GM12874 (cell line): ENCODE results near the gene FAM107B.

Source experiments
- TF ChIP-seq, protein P1 (sequence below): IDR thresholded peaks from 2 replicates; pipeline ENCODE4 v1.5.1; 2011; ENCODE audit warnings: low read depth, mild to moderate bottlenecking, control low read depth, low read length, moderate library complexity; ENCODE audit not compliant: insufficient read depth

Gene FAM107B

GRCh38 chr10:14476006-14476405 is 298.7 kb downstream of the FAM107B start:
- TF ChIP-seq, protein P1, sequence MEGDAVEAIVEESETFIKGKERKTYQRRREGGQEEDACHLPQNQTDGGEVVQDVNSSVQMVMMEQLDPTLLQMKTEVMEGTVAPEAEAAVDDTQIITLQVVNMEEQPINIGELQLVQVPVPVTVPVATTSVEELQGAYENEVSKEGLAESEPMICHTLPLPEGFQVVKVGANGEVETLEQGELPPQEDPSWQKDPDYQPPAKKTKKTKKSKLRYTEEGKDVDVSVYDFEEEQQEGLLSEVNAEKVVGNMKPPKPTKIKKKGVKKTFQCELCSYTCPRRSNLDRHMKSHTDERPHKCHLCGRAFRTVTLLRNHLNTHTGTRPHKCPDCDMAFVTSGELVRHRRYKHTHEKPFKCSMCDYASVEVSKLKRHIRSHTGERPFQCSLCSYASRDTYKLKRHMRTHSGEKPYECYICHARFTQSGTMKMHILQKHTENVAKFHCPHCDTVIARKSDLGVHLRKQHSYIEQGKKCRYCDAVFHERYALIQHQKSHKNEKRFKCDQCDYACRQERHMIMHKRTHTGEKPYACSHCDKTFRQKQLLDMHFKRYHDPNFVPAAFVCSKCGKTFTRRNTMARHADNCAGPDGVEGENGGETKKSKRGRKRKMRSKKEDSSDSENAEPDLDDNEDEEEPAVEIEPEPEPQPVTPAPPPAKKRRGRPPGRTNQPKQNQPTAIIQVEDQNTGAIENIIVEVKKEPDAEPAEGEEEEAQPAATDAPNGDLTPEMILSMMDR, result no peak

DNA sequence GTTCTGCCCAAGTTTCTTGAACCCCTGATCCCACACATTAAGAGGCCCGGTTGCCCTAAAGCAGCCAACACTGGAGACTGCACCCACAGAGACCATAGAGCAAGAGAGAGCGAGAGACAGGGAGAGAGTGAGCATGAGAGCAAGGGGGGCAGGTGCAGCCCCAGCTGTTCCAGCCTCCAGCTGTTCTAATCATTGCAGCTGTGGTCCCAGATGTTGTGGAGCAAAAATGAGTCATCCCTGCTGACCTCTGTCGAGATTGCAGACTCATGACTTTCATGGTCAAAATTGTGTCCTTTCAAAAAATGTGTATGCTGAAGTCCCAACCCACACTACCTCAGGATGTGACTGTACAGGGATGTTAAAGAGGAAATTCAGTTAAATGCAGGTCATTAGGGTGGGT is 300.0 kb downstream of the FAM107B start:
- TF ChIP-seq, protein P1, result no peak

GRCh38 chr10:14470920-14471319 is 303.8 kb downstream of the FAM107B start:
- TF ChIP-seq, protein P1, result no peak

- TF ChIP-seq, protein P1, result no peak
These were observed 306.0 kb downstream of the FAM107B start for GRCh38 chr10:14468726-14469125.
